H9 (cell line): ENCODE results near the gene TM2D1. TPM values are rescaled to one million over a fixed set of nuclear protein-coding genes. Genes with fewer than 3 reads are reported as not detected.

Source experiments
- DNase-seq: peaks from one replicate; pipeline ENCODE4 v3.0.0-alpha.2; 2017
- H2AFZ ChIP-seq: one replicate; pipeline ENCODE4 v1.6.1; 2013; ENCODE audit warnings: mild to moderate bottlenecking, low read length, control low read depth, moderate library complexity
- H2AK5ac ChIP-seq: 2 replicates; pipeline ENCODE4 v1.6.1; 2013; ENCODE audit warnings: low read length, control low read depth, mixed read lengths; ENCODE audit not compliant: insufficient read length
- H2BK120ac ChIP-seq: one replicate; pipeline ENCODE4 v1.6.1; 2013; ENCODE audit warnings: low read depth, mild to moderate bottlenecking, low read length, control low read depth, inconsistent platforms; ENCODE audit not compliant: poor library complexity, severe bottlenecking
- H2BK12ac ChIP-seq: 2 replicates; pipeline ENCODE4 v1.6.1; 2013; ENCODE audit warnings: low read length, control low read depth, mixed read lengths, low read depth; ENCODE audit not compliant: insufficient read length
- H2BK15ac ChIP-seq: 2 replicates; pipeline ENCODE4 v1.6.1; 2013; ENCODE audit warnings: low read depth, low read length, control low read depth
- H2BK20ac ChIP-seq: one replicate; pipeline ENCODE4 v1.6.1; 2013; ENCODE audit warnings: low read depth, mild to moderate bottlenecking, low read length, control low read depth, inconsistent platforms; ENCODE audit not compliant: poor library complexity, severe bottlenecking
- H2BK5ac ChIP-seq: 2 replicates; pipeline ENCODE4 v1.6.1; 2013; ENCODE audit warnings: low read length, control low read depth, mixed read lengths; ENCODE audit not compliant: insufficient read length
- H3K14ac ChIP-seq: 2 replicates; pipeline ENCODE4 v1.6.1; 2013; ENCODE audit warnings: low read length, control low read depth; ENCODE audit not compliant: insufficient read depth
- H3K18ac ChIP-seq: 2 replicates; pipeline ENCODE4 v1.6.1; 2013; ENCODE audit warnings: low read depth, mild to moderate bottlenecking, mixed read lengths, low read length, control low read depth; ENCODE audit not compliant: insufficient read length
- H3K23ac ChIP-seq: 2 replicates; pipeline ENCODE4 v1.6.1; 2013; ENCODE audit warnings: low read length, control low read depth, mixed read lengths, low read depth; ENCODE audit not compliant: insufficient read length
- H3K23me2 ChIP-seq: 2 replicates; pipeline ENCODE4 v1.6.1; 2013; ENCODE audit warnings: low read depth, mild to moderate bottlenecking, mixed read lengths, low read length, control low read depth; ENCODE audit not compliant: insufficient read length, poor library complexity, severe bottlenecking
- H3K27ac ChIP-seq: 2 replicates; pipeline ENCODE4 v1.5.1; 2013; ENCODE audit warnings: low read length, control low read depth, mixed read lengths, low read depth; ENCODE audit not compliant: insufficient read length
- H3K27me3 ChIP-seq: 2 replicates; pipeline ENCODE4 v1.6.1; 2013; ENCODE audit warnings: low read length, control low read depth, inconsistent platforms; ENCODE audit not compliant: insufficient read depth
- H3K4ac ChIP-seq: 2 replicates; pipeline ENCODE4 v1.6.1; 2013; ENCODE audit warnings: low read depth, mild to moderate bottlenecking, control low read depth, inconsistent platforms, low read length, moderate library complexity
- H3K4me1 ChIP-seq: 2 replicates; pipeline ENCODE4 v1.6.1; 2013; ENCODE audit warnings: low read length, control low read depth, inconsistent platforms; ENCODE audit not compliant: insufficient read depth
- H3K4me2 ChIP-seq: 2 replicates; pipeline ENCODE4 v1.6.1; 2013; ENCODE audit warnings: low read length, control low read depth, mixed read lengths; ENCODE audit not compliant: insufficient read length, insufficient read depth
- H3K56ac ChIP-seq: 2 replicates; pipeline ENCODE4 v1.6.1; 2013; ENCODE audit warnings: low read depth, mild to moderate bottlenecking, mixed read lengths, low read length, control low read depth; ENCODE audit not compliant: insufficient read length
- H3K79me1 ChIP-seq: 2 replicates; pipeline ENCODE4 v1.6.1; 2013; ENCODE audit warnings: low read depth, mild to moderate bottlenecking, moderate library complexity, low read length, control low read depth, inconsistent platforms; ENCODE audit not compliant: insufficient read depth, poor library complexity, severe bottlenecking
- H3K79me2 ChIP-seq: 2 replicates; pipeline ENCODE4 v1.6.1; 2013; ENCODE audit warnings: low read length, control low read depth, inconsistent platforms; ENCODE audit not compliant: insufficient read depth
- H3K9ac ChIP-seq: 2 replicates; pipeline ENCODE4 v1.6.1; 2013; ENCODE audit warnings: low read length, control low read depth, mixed read lengths; ENCODE audit not compliant: insufficient read length; ENCODE audit errors: extremely low read depth
- H3K9me3 ChIP-seq: one replicate; pipeline ENCODE4 v1.6.1; 2013; ENCODE audit warnings: low read depth, low read length, inconsistent platforms; ENCODE audit not compliant: control insufficient read depth
- H3T11ph ChIP-seq: one replicate; pipeline ENCODE4 v1.6.1; 2013; ENCODE audit warnings: mild to moderate bottlenecking, low read length, control low read depth, inconsistent platforms
- H4K20me1 ChIP-seq: one replicate; pipeline ENCODE4 v1.6.1; 2013; ENCODE audit not compliant: control insufficient read depth, insufficient read length, insufficient read depth
- H4K5ac ChIP-seq: 2 replicates; pipeline ENCODE4 v1.6.1; 2013; ENCODE audit warnings: low read depth, mild to moderate bottlenecking, mixed read lengths, low read length, control low read depth; ENCODE audit not compliant: insufficient read length
- H4K8ac ChIP-seq: replicated peaks from 2 replicates; pipeline ENCODE4 v1.6.1; 2013; ENCODE audit warnings: low read length, control low read depth, mixed read lengths, low read depth; ENCODE audit not compliant: insufficient read length
- H4K91ac ChIP-seq: 2 replicates; pipeline ENCODE4 v1.6.1; 2013; ENCODE audit warnings: low read depth, mild to moderate bottlenecking, moderate library complexity, mixed read lengths, low read length, control low read depth; ENCODE audit not compliant: insufficient read length
- H3K27ac Mint-ChIP-seq, 3 experiments: 2 replicates in 2 of 3; 3 replicates in 1 of 3; pipeline ENCODE4 v1.8.0; 2020 to 2021; ENCODE audit warnings: mixed read lengths in 3 of 3, mild to moderate bottlenecking in 1 of 3, moderate library complexity in 1 of 3
- H3K27me3 Mint-ChIP-seq: 2 replicates; pipeline ENCODE4 v1.8.0; 2021; ENCODE audit warnings: low read depth, mild to moderate bottlenecking, moderate library complexity, mixed read lengths
- H3K36me3 Mint-ChIP-seq, 3 experiments: 2 replicates in 2 of 3; 3 replicates in 1 of 3; pipeline ENCODE4 v1.8.0; 2020 to 2021; ENCODE audit warnings: low read depth in 3 of 3, mixed read lengths in 3 of 3; ENCODE audit not compliant: insufficient read depth in 1 of 3
- H3K4me1 Mint-ChIP-seq, 2 experiments: 2 replicates each; pipeline ENCODE4 v1.8.0; 2020; ENCODE audit warnings: mixed read lengths in 2 of 2
- H3K4me3 Mint-ChIP-seq, 2 experiments: 2 replicates in 1 of 2; 3 replicates in 1 of 2; pipeline ENCODE4 v1.8.0; 2020 to 2021; ENCODE audit warnings: mild to moderate bottlenecking in 2 of 2, mixed read lengths in 2 of 2, moderate library complexity in 1 of 2
- H3K9me3 Mint-ChIP-seq, 2 experiments: 2 replicates in 1 of 2; 3 replicates in 1 of 2; pipeline ENCODE4 v1.8.0; 2020; ENCODE audit warnings: mild to moderate bottlenecking in 2 of 2, mixed read lengths in 2 of 2, moderate library complexity in 1 of 2
- WGBS: extraction: QIAGEN DNeasy Blood & Tissue Kit; methylation state at CpG from one replicate; pipeline ENCODE4 v1.1.7; 2013; ENCODE audit warnings: missing lambda C conversion rate, low lambda C conversion rate, mixed read lengths; ENCODE audit not compliant: insufficient read length; ENCODE audit errors: extremely low coverage; 5-methylcytosine and 5-hydroxymethylcytosine counted together
- long read RNA-seq: library from polyadenylated mRNA; unstranded; transcript quantifications from one replicate; pipeline ENCODE4 v2.0.0, GENCODE V29; 2020
- total RNA-seq: library from RNA; stranded (reverse); gene quantifications from 2 replicates; pipeline ENCODE4 v1.2.1, GENCODE V29; 2021
- TF ChIP-seq, protein P1 (sequence below): fragments of 200-600 bp; sonication (generic); conservative IDR thresholded peaks from 3 replicates; pipeline ENCODE4 v1.8.0; 2021; ENCODE audit warnings: antibody characterized with exemption, mild to moderate bottlenecking

Gene TM2D1
- 14.0 and 20.3 TPM in 2 replicates for total RNA-seq
- long read RNA-seq, transcript TM2D1-201 (7 exons, 1,250 nt): major isoform, 46 of 72 reads
- long read RNA-seq, partial matches to known transcripts: 8 of 72 reads
- long read RNA-seq, other reads (novel, unspliced or antisense): 18 of 72 reads

DNA sequence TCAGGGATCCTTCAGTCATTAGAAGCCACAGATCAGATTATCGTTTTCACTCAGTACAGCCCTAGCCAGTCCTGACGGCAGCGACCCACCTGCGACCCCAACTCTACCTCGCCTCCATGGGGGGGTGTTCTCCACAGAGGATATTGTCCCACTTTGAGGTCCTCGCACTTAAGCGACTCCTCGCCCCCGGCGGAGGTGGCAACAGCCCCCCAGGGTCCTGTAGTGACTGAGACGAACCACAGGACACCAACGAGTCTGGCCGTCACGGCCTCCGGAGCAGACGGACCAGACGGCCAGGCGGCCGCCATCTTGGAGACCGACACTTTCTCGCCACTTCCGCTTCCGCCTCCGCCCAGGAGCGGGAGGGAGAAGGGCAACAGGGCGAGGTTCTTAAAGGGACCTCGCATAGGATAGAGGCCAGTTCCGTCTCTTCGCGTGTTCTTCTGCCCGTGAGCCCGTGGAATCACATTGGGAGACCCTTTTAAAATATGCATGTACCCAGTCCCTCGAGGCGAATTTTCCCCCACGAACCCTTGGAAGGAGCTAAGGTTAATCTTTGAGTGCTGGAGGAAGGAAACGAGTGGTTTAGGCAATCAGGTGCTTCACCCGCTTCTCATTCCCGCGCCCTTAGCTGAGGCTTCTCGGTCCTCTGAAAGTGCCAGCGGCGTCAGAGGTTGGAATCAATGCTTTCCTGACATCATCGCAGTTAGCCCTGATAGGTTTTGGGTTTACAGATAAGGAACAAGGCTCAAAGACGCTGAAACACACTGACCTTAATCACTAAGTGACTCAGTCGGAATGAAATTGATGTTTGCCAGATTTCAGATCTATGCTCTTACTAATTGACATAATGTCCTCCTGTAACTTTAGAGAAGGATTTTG, at the start of gene TM2D1:
TM2D1 (minus strand) TSS at position 329 of the 882 bp plus-strand sequence; CDS start at position 308, 21 bp downstream.
- no peaks in the 10 kb centered on the region for H3K27me3 Mint-ChIP-seq
- Histone ChIP-seq H2BK15ac (no peak within 1 kb of the TSS), H2BK5ac (peak within 1 kb of the TSS; percentile 3), H3K23ac (no peak within 1 kb of the TSS), H4K20me1 (no peaks in the 10 kb centered on the region), H3K14ac (peak within 1 kb of the TSS; percentile 83), H2BK20ac (no peak within 1 kb of the TSS), H3K23me2 (peaks cover 6% of the 10 kb centered on the region), H3K4me2 (peak within 1 kb of the TSS; percentile 95), H2BK120ac (no peak within 1 kb of the TSS), H3K56ac (peak within 1 kb of the TSS; percentile 58), H4K8ac (no peak within 1 kb of the TSS), H3K27ac (peak within 1 kb of the TSS; percentile 89), H3K27me3 (no peaks in the 10 kb centered on the region), H3K4me1 (peaks cover 3% of the 10 kb centered on the region; the same call in 1 of the 2 replicates), H2BK12ac (no peak within 1 kb of the TSS), H4K5ac (peak within 1 kb of the TSS; percentile 25), H3K9me3 (no peaks in the 10 kb centered on the region), H3K9ac (peak within 1 kb of the TSS; percentile 92), H3K18ac (peak within 1 kb of the TSS; percentile 96), H4K91ac (no peak within 1 kb of the TSS), H2AFZ (peak within 1 kb of the TSS; percentile 95), H3T11ph (no peak within 1 kb of the TSS), H2AK5ac (no peak within 1 kb of the TSS), H3K79me1 (no peaks in the 10 kb centered on the region), H3K4ac (no peak within 1 kb of the TSS), H3K79me2 (peaks cover 5% of the 10 kb centered on the region; the same call in 1 of the 2 replicates)
- peak within 1 kb of the TSS; percentile 94 to 95 for H3K4me3 Mint-ChIP-seq
- TF ChIP-seq, protein P1, sequence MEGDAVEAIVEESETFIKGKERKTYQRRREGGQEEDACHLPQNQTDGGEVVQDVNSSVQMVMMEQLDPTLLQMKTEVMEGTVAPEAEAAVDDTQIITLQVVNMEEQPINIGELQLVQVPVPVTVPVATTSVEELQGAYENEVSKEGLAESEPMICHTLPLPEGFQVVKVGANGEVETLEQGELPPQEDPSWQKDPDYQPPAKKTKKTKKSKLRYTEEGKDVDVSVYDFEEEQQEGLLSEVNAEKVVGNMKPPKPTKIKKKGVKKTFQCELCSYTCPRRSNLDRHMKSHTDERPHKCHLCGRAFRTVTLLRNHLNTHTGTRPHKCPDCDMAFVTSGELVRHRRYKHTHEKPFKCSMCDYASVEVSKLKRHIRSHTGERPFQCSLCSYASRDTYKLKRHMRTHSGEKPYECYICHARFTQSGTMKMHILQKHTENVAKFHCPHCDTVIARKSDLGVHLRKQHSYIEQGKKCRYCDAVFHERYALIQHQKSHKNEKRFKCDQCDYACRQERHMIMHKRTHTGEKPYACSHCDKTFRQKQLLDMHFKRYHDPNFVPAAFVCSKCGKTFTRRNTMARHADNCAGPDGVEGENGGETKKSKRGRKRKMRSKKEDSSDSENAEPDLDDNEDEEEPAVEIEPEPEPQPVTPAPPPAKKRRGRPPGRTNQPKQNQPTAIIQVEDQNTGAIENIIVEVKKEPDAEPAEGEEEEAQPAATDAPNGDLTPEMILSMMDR: no peak; the same call in 2 of the 3 replicates
- H3K9me3 Mint-ChIP-seq: no peaks in the 10 kb centered on the region
- no CpG with 5 or more reads among the region's 45 CpGs for WGBS
- H3K4me1 Mint-ChIP-seq: peaks cover 10 to 21% of the 10 kb centered on the region in 2 experiments
- peak within 1 kb of the TSS; percentile 95 to 99 (median 99) for H3K27ac Mint-ChIP-seq
- DNase-seq: peak; percentile 91
- peaks cover 0 to 4% (median 4%) of the 10 kb centered on the region in 3 experiments; a peak in 2 of 7 replicates for H3K36me3 Mint-ChIP-seq
